Measurements from ENCODE around the gene KNCN. TPM values are rescaled to one million over a fixed set of nuclear protein-coding genes. Genes with fewer than 3 reads are reported as not detected.

KNCN gene
- total RNA-seq, 5 donors from 2014 or later (not counting 1 experiment from before 2014, with no cell fraction given), result 0.14 TPM; not detected in 4

- Histone ChIP-seq H3K4me3 (ENCODE audit: control insufficient read depth in 1 of 2, extremely low read depth in 1 of 2, low read length in 1 of 2) (no peak overlapping the region), H3K4me1 (ENCODE audit: control insufficient read depth in 1 of 2, extremely low read depth in 1 of 2, insufficient read depth in 2 of 2, low read length in 2 of 2) (peaks cover 0 to 15% of the 10 kb centered on the region in 2 experiments), H3K27ac (ENCODE audit: low read length) (no peak overlapping the region), H3K36me3 (ENCODE audit: control insufficient read depth in 2 of 2, extremely low read depth in 1 of 2, insufficient read depth in 1 of 2, low read length in 1 of 2) (peaks cover 0 to 8% of the 10 kb centered on the region in 2 donors), H3K27me3 (replicated peaks in 1 of 2; ENCODE audit: control insufficient read depth in 2 of 2, extremely low read depth in 1 of 2, insufficient read depth in 2 of 2, low read length in 1 of 2) (peaks cover 0 to 21% of the 10 kb centered on the region in 2 experiments), H3K9me3 (no peaks in the 10 kb centered on the region)
- no peak for DNase-seq
- no peak overlapping the region for H3K27ac Mint-ChIP-seq
- H3K9me3 Mint-ChIP-seq, result no peaks in the 10 kb centered on the region
- WGBS (ENCODE audit: insufficient coverage), result 80% methylated on average over 4 of the region's 6 CpGs
- H3K36me3 Mint-ChIP-seq, result peaks cover 5% of the 10 kb centered on the region
- ATAC-seq (replicated peaks in 1 of 4), result no peak
- peaks cover 8 to 9% (median 9%) of the 10 kb centered on the region in 3 donors for H3K4me1 Mint-ChIP-seq
- H3K4me3 Mint-ChIP-seq, result no peak overlapping the region
- H3K27me3 Mint-ChIP-seq, result no peaks in the 10 kb centered on the region
- ChIA-PET POLR2A (no interaction called here), CTCF (no interaction called here)
Observed at GRCh38 chr1:46554236-46554596, 2.8 kb upstream of the KNCN start.

GRCh38 chr1:46553506-46553905, 2.1 kb upstream of the KNCN start:
- no peaks in the 10 kb centered on the region for H3K9me3 Mint-ChIP-seq
- no peak overlapping the region for H3K27ac Mint-ChIP-seq
- 40% methylated on average over 1 of the region's 3 CpGs for WGBS (ENCODE audit: insufficient coverage)
- peaks cover 0 to 17% of the 10 kb centered on the region in 2 experiments for H3K4me1 ChIP-seq (ENCODE audit: control insufficient read depth in 1 of 2, extremely low read depth in 1 of 2, insufficient read depth in 2 of 2, low read length in 2 of 2)
- no peak overlapping the region for H3K27ac ChIP-seq (ENCODE audit: low read length)
- POLR2A ChIA-PET, result no interaction called here
- peaks cover 0 to 21% of the 10 kb centered on the region in 2 experiments for H3K27me3 ChIP-seq (replicated peaks in 1 of 2; ENCODE audit: control insufficient read depth in 2 of 2, extremely low read depth in 1 of 2, insufficient read depth in 2 of 2, low read length in 1 of 2)
- no peak overlapping the region for H3K4me3 Mint-ChIP-seq
- no peaks in the 10 kb centered on the region for H3K27me3 Mint-ChIP-seq
- H3K9me3 ChIP-seq, result no peaks in the 10 kb centered on the region
- H3K36me3 Mint-ChIP-seq, result peaks cover 5% of the 10 kb centered on the region
- CTCF ChIA-PET, result no interaction called here
- H3K4me1 Mint-ChIP-seq, result peaks cover 9 to 10% (median 10%) of the 10 kb centered on the region in 3 donors
- H3K36me3 ChIP-seq (ENCODE audit: control insufficient read depth in 2 of 2, extremely low read depth in 1 of 2, insufficient read depth in 1 of 2, low read length in 1 of 2), result peaks cover 0 to 3% of the 10 kb centered on the region in 2 donors
- DNase-seq (no peak), ATAC-seq (replicated peaks in 1 of 4) (no peak)
- H3K4me3 ChIP-seq (ENCODE audit: control insufficient read depth in 1 of 2, extremely low read depth in 1 of 2, low read length in 1 of 2), result no peak overlapping the region

GRCh38 chr1:46552357-46553237, 1.1 kb upstream of the KNCN start:
- H3K36me3 Mint-ChIP-seq, result no peaks in the 10 kb centered on the region
- no peak overlapping the region for H3K4me3 ChIP-seq (ENCODE audit: control insufficient read depth in 1 of 2, extremely low read depth in 1 of 2, low read length in 1 of 2)
- H3K27ac Mint-ChIP-seq, result no peak overlapping the region
- no peaks in the 10 kb centered on the region for H3K9me3 ChIP-seq
- 90% methylated on average over 9 of the region's 10 CpGs for WGBS (ENCODE audit: insufficient coverage)
- CTCF ChIA-PET, result no interaction called here
- H3K27ac ChIP-seq (ENCODE audit: low read length), result no peak overlapping the region
- no peak overlapping the region for H3K4me3 Mint-ChIP-seq
- H3K36me3 ChIP-seq (ENCODE audit: control insufficient read depth in 2 of 2, extremely low read depth in 1 of 2, insufficient read depth in 1 of 2, low read length in 1 of 2), result no peaks in the 10 kb centered on the region
- DNase-seq (no peak), ATAC-seq (replicated peaks in 1 of 4) (no peak)
- H3K4me1 ChIP-seq (ENCODE audit: control insufficient read depth in 1 of 2, extremely low read depth in 1 of 2, insufficient read depth in 2 of 2, low read length in 2 of 2), result peaks cover 0 to 22% of the 10 kb centered on the region in 2 experiments
- POLR2A ChIA-PET, result no interaction called here
- peaks cover 0 to 26% of the 10 kb centered on the region in 2 experiments for H3K27me3 ChIP-seq (replicated peaks in 1 of 2; ENCODE audit: control insufficient read depth in 2 of 2, extremely low read depth in 1 of 2, insufficient read depth in 2 of 2, low read length in 1 of 2)
- peaks cover 10 to 13% (median 12%) of the 10 kb centered on the region in 3 donors for H3K4me1 Mint-ChIP-seq
- no peaks in the 10 kb centered on the region for H3K9me3 Mint-ChIP-seq
- no peaks in the 10 kb centered on the region for H3K27me3 Mint-ChIP-seq

- H3K36me3 Mint-ChIP-seq, result no peaks in the 10 kb centered on the region
- DNase-seq (no peak), ATAC-seq (replicated peaks in 1 of 4) (no peak)
- no peaks in the 10 kb centered on the region for H3K36me3 ChIP-seq (ENCODE audit: control insufficient read depth in 2 of 2, extremely low read depth in 1 of 2, insufficient read depth in 1 of 2, low read length in 1 of 2)
- H3K9me3 Mint-ChIP-seq, result no peaks in the 10 kb centered on the region
- ChIA-PET POLR2A (no interaction called here), CTCF (no interaction called here)
- no peak overlapping the region for H3K4me3 ChIP-seq (ENCODE audit: control insufficient read depth in 1 of 2, extremely low read depth in 1 of 2, low read length in 1 of 2)
- WGBS (ENCODE audit: insufficient coverage), result 83% methylated on average over 17 of the region's 17 CpGs
- peaks cover 5 to 40% of the 10 kb centered on the region in 2 experiments for H3K27me3 ChIP-seq (replicated peaks in 1 of 2; ENCODE audit: control insufficient read depth in 2 of 2, extremely low read depth in 1 of 2, insufficient read depth in 2 of 2, low read length in 1 of 2)
- H3K4me1 Mint-ChIP-seq, result peaks cover 10 to 13% (median 12%) of the 10 kb centered on the region in 3 donors
- no peak overlapping the region for H3K27ac ChIP-seq (ENCODE audit: low read length)
- no peaks in the 10 kb centered on the region for H3K9me3 ChIP-seq
- H3K4me3 Mint-ChIP-seq, result no peak overlapping the region
- H3K27me3 Mint-ChIP-seq, result peaks cover 10 to 15% of the 10 kb centered on the region in 2 donors
- no peak overlapping the region for H3K27ac Mint-ChIP-seq
- H3K4me1 ChIP-seq (ENCODE audit: control insufficient read depth in 1 of 2, extremely low read depth in 1 of 2, insufficient read depth in 2 of 2, low read length in 2 of 2), result peaks cover 0 to 22% of the 10 kb centered on the region in 2 experiments
Observed at GRCh38 chr1:46550751-46551231, 656 bp downstream of the KNCN start.

- Histone ChIP-seq H3K9me3 (no peaks in the 10 kb centered on the region), H3K27me3 (replicated peaks in 1 of 2; ENCODE audit: control insufficient read depth in 2 of 2, extremely low read depth in 1 of 2, insufficient read depth in 2 of 2, low read length in 1 of 2) (peaks cover 8 to 48% of the 10 kb centered on the region in 2 experiments), H3K4me3 (ENCODE audit: control insufficient read depth in 1 of 2, extremely low read depth in 1 of 2, low read length in 1 of 2) (no peak overlapping the region), H3K4me1 (ENCODE audit: control insufficient read depth in 1 of 2, extremely low read depth in 1 of 2, insufficient read depth in 2 of 2, low read length in 2 of 2) (peaks cover 0 to 22% of the 10 kb centered on the region in 2 experiments), H3K27ac (ENCODE audit: low read length) (peak overlapping the region; percentile 26), H3K36me3 (ENCODE audit: control insufficient read depth in 2 of 2, extremely low read depth in 1 of 2, insufficient read depth in 1 of 2, low read length in 1 of 2) (no peaks in the 10 kb centered on the region)
- DNase-seq (peak in 33 of 35 experiments; percentile 17 to 77 (median 60)), ATAC-seq (replicated peaks in 1 of 4) (peak; percentile 53 to 90 (median 62))
- Mint-ChIP-seq H3K36me3 (no peaks in the 10 kb centered on the region), H3K9me3 (no peaks in the 10 kb centered on the region), H3K27ac (peak overlapping the region in 1 of 2 donors; percentile 40), H3K4me1 (peaks cover 10 to 13% (median 12%) of the 10 kb centered on the region in 3 donors), H3K27me3 (peaks cover 17 to 23% of the 10 kb centered on the region in 2 donors), H3K4me3 (no peak overlapping the region)
- CTCF ChIA-PET, result interaction anchor here in 1 of 2 donors (0.6 to 1.1 kb wide), 2 partner anchors 17 to 127 kb away, joined by 3 to 4 read pairs; no protein-coding TSS in a partner anchor
- POLR2A ChIA-PET, result no interaction called here
- 58% methylated on average over 16 of the region's 20 CpGs for WGBS (ENCODE audit: insufficient coverage)
Observed at GRCh38 chr1:46549697-46550681, 1.5 kb downstream of the KNCN start.

Data from T-cell (primary cell).